Measurements from ENCODE around the gene TUBB4B.

GRCh38 chr9:137269231-137269772 is 28.2 kb downstream of the TUBB4B start:
- TF ChIP-seq CTCF (IDR thresholded peaks at IDR 0.05; ENCODE audit: borderline replicate concordance, extremely low read depth, low read length, poor library complexity, severe bottlenecking) (no peak), EZH2 (IDR thresholded peaks at IDR 0.05; ENCODE audit: borderline replicate concordance, low read depth, low read length, severe bottlenecking) (no peak)

Measured in DND-41 (cell line).